Stimulated activated CD4-positive, alpha-beta T cell treated with anti-CD3 and anti-CD28 coated beads, Interleukin-1b, Interleukin-23, amount 100 ng/mL, for 1 hour (primary cell): Measurements from ENCODE around the gene PCK2.

Experiments used
- DNase-seq, 2 donors: peaks; one replicate each; pipeline ENCODE4 v3.0.0-alpha.2; 2020; ENCODE audit warnings: low read depth in 2 of 2

PCK2 gene

DNA sequence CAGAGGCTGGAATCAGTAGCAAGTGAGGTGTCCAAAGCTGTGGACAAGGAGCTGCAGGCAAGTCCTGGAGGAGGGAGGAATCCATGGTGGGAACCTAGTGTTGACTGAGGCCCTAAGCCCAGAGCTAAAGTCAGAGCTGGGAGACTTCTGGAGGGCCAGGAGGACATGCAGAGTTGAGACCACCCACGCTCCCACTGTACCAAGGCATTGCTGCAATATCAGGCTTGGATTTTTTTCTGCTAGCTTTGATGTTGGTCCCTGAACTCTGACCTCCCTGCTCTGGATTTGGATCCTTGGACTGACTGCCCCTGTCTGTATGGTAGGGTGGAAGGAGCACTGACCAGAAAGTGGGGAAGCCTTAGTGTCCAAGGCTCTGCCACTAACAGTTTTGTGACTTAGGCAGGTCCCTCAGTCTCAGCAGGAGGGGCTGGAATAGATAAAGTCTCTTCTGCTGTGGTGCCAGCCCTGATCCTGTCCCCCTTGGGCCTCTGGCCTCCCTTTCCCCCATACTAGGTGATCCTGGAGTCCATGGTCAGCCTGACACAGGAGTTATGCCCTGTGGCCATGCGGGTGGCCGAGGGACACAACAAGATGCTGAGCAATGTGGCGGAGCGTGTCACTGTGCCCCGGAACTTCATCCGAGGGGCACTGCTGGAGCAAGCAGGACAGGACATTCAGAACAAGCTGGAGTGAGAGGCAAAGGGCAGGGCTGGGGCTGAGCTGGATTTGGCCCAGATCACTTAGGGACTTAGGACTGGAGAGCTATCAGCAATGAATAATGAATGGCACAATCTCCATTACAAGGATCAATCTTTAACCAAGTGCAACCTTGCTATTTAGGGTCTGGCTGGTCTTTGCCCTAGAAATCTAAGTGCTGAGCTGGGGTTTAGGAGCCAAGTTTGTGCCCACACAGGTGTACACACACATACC is 32.9 kb upstream of the PCK2 start:
- no peak for DNase-seq

DNA sequence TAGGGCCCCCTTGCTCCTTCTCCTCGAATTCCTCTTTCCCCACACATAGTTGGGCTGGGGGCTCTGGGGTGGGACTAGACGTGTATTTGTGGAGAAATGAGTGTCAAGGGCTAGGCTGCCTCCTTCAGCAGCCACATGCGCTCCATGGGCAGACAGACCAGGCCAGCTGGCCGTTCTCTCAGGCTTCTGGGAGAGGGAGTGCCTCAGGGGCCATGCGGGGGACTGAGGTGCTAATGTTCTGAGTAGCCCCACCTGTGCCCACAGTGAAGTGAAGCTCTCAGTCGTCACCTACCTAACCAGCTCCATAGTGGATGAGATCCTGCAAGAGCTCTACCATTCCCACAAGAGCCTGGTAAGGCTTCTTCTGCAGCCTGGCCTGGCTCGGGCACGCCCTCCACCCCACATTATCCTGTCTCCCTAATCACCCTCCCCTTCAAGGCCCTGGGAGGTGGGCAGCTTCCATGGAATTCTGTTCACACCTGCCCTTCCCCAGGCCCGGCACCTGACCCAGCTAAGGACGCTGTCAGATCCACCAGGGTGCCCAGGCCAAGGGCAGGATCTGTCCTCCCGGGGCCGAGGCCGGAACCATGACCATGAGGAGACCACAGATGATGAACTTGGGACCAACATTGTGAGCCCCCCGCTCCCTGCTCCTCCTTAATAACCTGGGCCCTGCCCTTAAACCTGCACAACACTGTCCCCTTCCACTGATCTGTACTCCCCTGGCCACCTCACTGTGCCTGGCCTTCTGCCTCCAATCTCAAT is 31.7 kb upstream of the PCK2 start:
- no peak for DNase-seq

- no peak for DNase-seq
Measured at GRCh38 chr14:24063263-24063836, 30.8 kb upstream of the PCK2 start.

GRCh38 chr14:24064091-24064795 is 29.9 kb upstream of the PCK2 start:
- no peak for DNase-seq

DNA sequence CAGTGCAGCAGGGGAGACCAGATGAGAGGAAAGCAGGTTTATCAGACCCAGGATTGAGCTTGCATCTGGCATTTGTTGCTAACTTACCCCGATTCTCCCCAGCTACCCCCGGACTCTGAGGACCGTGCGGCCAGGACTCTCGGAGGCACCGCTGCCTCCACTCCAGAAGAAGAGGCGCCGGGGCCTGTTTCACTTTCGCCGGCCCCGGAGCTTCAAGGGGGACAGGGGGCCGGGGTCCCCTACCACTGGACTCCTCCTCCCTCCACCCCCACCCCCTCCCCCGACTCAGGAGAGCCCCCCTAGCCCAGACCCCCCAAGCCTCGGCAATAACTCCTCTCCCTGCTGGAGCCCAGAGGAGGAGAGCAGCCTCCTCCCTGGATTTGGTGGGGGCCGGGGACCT is 29.3 kb upstream of the PCK2 start:
- DNase-seq = no peak

DNA sequence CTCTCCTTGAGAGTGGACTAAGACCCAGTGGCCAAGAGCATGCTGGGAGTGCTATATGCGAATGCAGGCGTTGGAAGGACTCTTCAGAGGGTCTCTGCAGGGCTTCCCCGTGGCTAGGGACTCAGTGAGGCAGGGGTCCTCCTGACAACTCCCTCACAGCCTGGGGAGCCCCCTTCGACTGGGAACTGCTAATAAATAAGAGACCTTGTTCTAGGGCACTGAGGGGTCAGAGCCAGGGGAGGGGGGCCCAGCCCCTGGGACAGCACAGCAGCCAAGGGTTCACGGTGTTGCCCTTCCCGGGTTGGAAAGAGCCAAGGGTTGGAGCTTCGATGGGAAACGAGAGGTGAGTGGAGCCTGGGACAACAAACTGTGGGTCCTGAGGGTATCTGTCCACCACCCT is 28.7 kb upstream of the PCK2 start:
- no peak for DNase-seq

- DNase-seq = no peak
Measured at GRCh38 chr14:24066496-24067132, 27.5 kb upstream of the PCK2 start.

DNA sequence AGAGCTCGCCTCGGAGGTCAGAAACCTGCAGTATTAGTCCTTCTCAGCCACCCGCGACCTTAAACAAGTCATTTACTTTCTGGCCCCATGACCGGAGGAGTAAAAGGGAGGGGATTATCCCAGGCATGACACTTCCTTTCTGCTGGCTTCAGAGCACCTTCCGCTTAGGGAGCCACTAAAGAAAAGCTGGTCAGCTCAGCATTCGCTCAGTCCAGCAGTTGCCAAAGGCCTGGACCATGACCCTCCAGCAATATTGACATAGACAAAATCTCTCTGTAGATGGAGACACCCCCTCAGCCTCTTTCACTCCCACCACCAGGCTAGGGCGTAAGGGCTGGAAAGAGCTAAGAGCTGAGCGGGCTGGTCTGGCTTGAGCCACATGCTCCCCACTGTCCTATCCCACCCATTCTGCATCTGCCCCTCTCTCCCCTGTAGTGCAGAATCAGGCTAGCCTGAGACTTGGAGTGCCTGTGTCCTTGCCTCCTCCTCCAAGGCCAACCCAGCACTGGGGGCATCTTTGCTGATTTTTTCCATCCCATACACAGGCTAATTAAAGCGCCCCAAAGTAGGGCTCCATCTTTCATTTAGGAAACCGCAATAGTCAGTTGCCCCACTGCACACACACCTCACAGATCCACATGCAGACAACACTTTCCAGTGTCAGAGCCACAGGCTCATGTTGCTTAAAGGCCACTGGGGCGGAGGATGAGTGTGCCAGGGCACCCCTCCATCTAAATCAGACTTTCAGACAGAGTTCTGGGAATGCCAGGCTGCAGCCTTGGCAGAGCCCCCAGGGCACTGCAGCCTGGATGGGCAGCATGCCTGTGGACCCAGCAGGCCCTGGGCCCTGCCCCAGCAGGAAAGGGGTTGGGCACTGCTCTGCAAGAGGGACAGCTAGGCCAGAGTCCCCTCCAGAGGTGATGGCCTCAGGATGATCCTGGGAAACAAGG is 26.7 kb upstream of the PCK2 start:
- DNase-seq = no peak

DNA sequence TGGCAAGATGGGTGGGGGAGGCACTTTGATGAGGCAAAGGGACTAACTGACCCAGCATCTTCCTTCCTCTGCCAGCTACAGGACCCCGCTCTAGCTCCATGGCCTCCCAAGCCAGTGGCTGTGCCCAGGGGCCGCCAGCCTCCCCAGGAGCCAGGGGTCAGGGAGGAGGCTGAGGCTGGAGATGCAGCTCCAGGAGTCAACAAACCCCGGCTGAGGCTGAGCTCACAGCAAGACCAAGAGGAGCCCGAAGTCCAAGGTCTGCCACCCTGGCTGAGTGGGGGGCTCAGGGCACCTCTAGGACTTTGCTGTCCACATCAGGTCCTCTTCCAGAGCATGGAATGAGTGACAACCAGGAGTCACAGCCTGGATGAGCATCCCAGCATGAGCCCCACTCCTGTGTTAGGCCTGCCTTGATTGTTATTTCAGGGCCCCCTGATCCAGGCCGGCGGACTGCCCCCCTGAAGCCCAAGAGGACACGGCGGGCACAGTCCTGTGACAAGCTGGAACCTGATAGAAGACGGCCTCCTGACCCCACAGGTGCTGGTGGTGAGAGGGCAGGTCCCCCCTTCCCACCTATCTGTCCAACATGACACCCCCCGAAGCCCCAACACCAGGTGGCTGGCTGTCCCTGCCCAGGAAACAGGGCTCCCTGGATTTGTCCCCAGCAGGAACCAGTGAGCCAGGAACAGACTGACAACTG is 25.2 kb upstream of the PCK2 start:
- no peak for DNase-seq

GRCh38 chr14:24069411-24069735 is 24.7 kb upstream of the PCK2 start:
- no peak for DNase-seq

- no peak for DNase-seq
Measured at GRCh38 chr14:24070285-24071143, 23.6 kb upstream of the PCK2 start.

DNA sequence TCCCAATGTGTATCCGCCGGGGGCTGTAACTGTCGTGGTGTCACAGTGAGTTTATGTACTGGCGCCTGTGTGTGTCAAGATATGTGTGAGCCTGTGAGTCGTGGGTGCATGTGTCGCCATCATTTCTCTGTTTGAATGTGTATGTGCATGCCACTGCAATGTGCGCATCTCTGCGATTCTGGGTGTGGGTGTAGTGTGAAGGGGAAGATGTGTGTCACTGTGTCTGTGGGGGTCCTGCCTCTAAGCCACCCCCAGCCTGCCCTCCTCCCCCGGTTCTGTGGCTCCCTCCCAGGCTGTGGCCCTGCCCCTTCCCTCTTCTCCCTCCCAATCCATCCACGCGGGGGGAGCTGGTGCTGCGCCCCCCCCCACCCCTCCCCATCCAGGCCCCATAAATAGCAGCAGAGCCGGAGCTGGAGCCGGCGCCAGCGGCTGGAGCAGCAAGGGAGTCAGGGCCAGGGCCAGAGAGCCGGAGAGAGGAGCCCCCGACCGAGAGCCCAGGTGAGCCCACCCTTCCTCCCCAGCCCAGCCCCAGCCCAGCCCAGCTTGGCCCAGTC is 22.9 kb upstream of the PCK2 start, which contains the start of gene CPNE6:
Gene CPNE6 (plus strand): TSS at position 419 of the 554 bp plus-strand sequence. CDS start 1,375 bp downstream, outside the sequence.
- DNase-seq = no peak

- DNase-seq = no peak
Measured at GRCh38 chr14:24071836-24072430, 22.2 kb upstream of the PCK2 start.

- DNase-seq = no peak
Measured at GRCh38 chr14:24072436-24072835, 21.7 kb upstream of the PCK2 start.

DNA sequence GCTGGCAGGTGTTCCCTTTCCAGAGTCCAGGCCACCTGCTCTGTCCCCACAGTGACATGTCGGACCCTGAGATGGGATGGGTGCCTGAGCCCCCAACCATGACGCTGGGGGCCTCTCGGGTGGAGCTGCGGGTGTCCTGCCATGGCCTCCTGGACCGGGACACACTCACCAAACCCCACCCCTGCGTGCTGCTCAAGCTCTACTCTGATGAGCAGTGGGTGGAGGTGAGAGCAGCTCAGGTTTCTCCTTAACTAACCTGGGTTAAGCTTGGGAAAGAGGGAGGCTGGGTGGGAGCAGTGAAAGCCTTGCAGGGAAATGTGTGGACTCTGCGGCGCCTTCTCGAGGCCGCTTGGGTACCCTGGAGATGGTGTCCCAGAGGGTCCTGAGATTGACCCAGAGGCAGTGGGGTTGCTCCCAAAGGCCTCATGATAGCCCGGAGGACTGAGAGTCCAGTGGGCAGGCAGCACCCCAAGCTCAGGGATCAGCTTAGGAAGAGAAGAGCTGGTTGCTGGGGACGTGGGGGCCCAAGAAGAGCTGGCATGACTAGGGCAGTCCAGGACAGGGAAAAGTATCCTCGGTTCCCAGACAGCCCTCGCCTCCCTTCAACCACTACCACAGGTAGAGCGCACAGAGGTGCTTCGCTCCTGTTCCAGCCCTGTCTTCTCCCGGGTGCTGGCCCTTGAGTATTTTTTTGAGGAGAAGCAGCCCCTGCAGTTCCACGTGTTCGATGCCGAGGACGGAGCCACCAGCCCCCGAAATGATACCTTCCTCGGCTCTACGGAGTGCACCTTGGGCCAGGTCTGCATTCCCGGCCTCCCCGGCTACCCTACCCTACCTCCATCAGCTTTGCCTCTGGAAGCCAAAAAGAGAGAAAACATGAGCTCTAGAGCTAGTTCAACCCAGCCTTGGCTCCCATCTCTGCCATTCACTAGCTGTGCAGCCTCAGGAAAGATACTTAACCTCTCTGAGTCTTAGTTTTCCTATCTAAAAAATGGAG is 20.9 kb upstream of the PCK2 start:
- no peak for DNase-seq

GRCh38 chr14:24074625-24075484 is 19.3 kb upstream of the PCK2 start:
- DNase-seq = no peak
